AML-193 (cell line): ENCODE measurements around the gene SLCO6A1.

ENCODE experiments used
- DNase-seq, 2 experiments: peaks; one replicate each; lab custom pipeline; 2025; lab: John Stamatoyannopoulos, UW

The SLCO6A1 gene

DNA sequence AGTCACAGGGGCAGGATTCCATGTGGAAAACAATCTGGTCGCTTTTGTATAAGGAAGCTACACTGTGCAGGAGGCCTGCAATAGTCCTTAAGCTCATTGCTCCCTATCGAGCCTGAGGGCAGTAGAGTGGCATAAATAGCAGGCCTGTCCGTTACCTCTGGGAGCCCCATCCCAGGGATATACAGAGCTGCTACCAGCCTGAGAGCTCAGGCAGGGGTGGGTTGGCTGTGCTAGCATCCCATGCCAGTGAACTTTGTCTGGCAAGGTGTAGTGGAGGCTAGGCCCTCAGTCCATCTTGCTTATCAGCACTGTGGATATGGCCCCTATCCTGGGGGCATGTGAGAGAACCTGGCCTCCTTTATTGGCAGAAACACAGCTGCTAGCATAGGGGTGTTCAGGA lies 47.7 kb downstream of the SLCO6A1 start:
- no peak for DNase-seq

GRCh38 chr5:102450313-102450990 lies 48.3 kb downstream of the SLCO6A1 start:
- peak; percentile 18 to 26 for DNase-seq

DNA sequence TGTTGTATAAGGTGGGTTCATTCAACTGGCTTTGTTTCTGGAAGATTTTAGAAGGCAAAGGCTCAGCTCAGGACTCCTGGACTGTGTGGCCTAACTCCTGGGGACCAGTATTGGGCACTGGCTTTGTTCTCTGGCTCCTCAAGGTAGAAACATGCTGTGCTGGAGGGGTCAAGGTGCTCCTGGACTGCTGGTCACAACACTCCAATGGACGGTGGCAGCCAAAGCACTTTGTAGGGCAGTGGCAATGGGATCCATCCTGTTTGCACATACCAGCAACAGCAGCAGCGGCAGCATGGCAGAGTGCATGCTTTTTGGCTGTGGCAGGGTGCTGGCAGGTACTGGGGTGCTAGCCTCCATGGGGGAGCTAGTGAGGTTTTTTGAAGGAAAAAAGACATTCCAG lies 65.3 kb downstream of the SLCO6A1 start:
- no peak for DNase-seq

DNA sequence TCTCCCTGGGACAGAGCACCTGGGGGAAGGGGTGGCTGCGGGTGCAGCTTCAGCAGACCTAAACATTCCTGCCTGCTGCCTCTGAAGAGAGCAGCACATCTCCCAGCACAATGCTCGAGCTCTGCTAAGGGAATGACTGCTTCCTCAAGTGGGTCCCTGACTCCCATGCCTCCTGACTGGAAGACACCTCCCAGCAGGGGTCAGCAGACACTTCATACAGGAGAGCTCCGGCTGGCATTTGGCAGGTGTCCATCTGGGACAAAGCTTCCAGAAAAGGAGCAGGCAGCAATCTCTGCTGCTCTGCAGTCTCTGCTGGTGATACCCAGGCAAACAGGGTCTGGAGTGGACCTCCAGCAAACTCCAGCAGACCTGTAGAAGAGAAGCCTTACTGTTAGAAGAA lies 77.2 kb downstream of the SLCO6A1 start:
- DNase-seq: no peak

DNA sequence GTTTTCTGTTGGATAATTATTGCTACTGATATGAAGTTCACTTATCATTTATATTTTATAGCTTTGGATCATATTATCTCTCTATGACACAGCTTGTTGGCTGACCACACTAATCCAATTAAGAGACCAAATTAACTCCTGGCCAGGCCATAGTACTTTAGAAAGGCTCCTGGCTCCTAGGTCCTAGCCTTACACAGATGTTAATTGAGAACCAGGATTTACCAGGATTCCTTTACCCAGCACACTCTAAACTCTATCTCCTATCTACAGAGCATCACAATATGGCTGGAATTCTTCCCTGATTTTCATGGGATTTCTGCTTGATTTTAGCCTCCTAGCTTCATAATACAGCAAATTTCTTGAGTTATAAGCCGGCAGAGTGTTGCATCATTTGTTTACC lies 80.3 kb downstream of the SLCO6A1 start:
- no peak for DNase-seq

DNA sequence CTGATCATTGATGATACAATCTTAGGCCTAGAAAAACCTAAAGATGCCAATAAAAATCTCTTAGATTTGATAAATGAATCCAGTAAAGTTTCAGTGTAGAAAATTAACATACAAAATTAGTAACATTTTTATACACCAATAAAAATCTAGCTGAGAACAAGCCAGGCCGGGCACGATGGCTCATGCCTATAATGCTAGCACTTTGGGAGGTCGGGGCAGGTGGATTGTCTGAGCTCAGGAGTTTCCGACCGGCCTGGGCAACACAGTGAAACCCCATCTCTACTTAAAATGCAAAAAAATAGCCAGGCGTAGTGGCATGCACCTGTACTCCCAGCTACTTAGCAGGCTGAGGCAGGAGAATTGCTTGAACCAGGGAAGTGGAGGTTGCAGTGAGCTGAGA lies 84.4 kb downstream of the SLCO6A1 start:
- no peak for DNase-seq

- DNase-seq: no peak
Observed at GRCh38 chr5:102388235-102388634, 110.6 kb downstream of the SLCO6A1 start.

GRCh38 chr5:102385365-102385764 lies 113.4 kb downstream of the SLCO6A1 start:
- DNase-seq: no peak

GRCh38 chr5:102380174-102380573 lies 118.6 kb downstream of the SLCO6A1 start:
- DNase-seq: no peak

DNA sequence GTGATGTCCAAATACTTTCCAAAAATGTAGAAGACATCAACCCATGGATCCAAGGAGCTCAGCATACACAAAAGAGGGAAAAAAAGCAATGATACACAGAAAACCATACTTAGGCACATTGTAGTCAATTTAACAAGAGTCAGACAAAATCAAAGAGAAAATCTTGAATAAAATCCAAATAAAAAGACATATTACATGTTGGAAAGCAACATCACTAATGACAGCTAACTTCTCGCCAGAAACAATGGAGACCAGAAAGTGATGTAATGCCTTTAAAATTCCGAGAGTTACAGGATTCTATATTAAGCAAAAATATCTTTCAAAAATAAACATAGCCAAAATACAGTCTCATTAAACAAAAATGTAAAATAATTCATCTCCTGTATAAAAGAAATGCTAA lies 122.9 kb downstream of the SLCO6A1 start:
- no peak for DNase-seq

- DNase-seq: no peak
Observed at GRCh38 chr5:102375272-102375671, 123.5 kb downstream of the SLCO6A1 start.

DNA sequence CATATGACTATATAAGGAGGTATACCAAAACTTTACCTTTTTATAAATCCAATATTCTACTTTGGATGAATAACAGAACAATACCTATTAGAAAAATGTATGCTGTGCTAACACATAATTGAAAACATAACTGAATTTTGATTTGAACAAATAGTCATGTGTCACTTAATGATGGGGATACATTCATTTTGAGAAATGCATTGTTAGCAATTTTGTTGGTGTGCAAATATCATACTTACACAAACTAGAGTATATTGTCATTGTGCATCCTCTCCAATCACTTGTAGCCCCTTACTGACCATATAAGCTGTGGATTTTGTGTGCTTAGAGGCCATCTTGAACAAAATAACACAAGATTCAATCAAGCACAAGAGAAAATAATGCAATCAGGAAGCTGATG lies 130.4 kb downstream of the SLCO6A1 start:
- no peak for DNase-seq

DNA sequence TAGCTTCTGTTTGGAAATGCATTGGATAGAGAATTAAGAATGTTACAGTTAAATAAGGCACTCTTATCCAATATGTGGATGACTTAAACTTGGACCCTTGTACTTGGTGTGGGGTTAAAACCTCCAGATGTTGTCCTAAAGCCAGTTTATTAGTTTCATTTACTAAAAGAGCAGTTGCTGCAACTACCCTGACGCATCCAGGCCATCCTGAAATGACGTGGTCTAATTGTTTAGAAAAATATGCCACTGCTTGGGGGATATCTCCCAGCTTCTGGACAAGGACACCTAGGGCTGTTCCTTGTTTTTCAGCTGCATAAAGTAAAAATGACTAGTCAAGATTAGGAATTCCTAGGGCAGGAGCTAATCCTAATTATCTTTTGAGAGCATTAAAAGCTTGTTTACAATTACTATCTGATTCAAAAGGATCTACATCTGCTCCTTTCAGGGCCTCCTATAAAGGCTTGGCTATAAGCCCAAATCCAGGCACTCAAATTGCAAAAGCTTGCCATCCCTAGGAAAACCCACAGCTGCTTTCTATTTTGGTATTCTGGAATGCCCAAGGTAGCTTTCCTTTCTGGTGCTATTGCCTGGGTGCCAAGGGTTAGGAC lies 157.0 kb downstream of the SLCO6A1 start:
- DNase-seq: no peak

DNA sequence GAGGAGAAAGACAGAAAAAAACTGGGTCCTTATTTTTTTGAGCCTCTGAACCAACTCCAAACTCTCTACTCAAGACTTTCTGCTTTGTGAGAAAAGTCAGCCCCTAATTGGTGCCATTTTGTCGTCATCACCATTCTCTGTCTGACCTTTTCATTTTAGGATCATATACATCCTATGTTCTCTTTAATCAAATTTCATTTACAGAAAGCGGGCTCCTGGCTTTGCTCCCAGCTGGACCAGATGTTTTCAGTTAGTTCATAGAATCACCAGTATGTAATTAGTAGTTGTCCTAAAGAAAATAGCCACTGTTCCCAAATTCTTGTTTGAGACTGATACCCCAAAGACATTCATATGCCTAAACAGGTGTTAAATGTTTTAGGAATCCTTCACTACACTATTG lies 174.1 kb downstream of the SLCO6A1 start:
- no peak for DNase-seq
